MCF 10A (cell line): ENCODE data around the gene IL1RAPL2. TPM values are rescaled to one million over a fixed set of nuclear protein-coding genes. Genes with fewer than 3 reads are reported as not detected.
A peak's percentile ranks its signal among the peaks of the same experiment; 100 is the strongest.

Experiments used
- BruUV-seq: library from RNA; stranded (reverse); fragments of 400-500 nt; replicated peaks from 2 replicates; lab custom pipeline; 2021; lab: Mats Ljungman, UMichigan
- CTCF ChIA-PET: fragments of 300-600 bp; sonication (Branson Sonifier 250); formaldehyde crosslinking; extraction: SDS; loops from one replicate; lab custom pipeline; 2021; ENCODE audit warnings: antibody characterized with exemption, inconsistent platforms; lab: Yijun Ruan, JAX
- POLR2A ChIA-PET: fragments of 300-600, 350-650 bp; sonication (Branson Sonifier 250); formaldehyde crosslinking; extraction: SDS; loops from one replicate; lab custom pipeline; 2020; ENCODE audit warnings: antibody characterized with exemption, inconsistent platforms; lab: Yijun Ruan, JAX
- DNase-seq: peaks from one replicate; pipeline ENCODE4 v3.0.0-alpha.2; 2018; ENCODE audit not compliant: unreplicated experiment
- H3K27ac Mint-ChIP-seq: one replicate; pipeline ENCODE4 v1.8.0; 2022; ENCODE audit warnings: mild to moderate bottlenecking, low read depth, mixed read lengths; ENCODE audit not compliant: unreplicated experiment
- H3K27me3 Mint-ChIP-seq: one replicate; pipeline ENCODE4 v1.8.0; 2022; ENCODE audit warnings: mixed read lengths; ENCODE audit not compliant: insufficient read depth, unreplicated experiment
- H3K36me3 Mint-ChIP-seq: one replicate; pipeline ENCODE4 v1.8.0; 2022; ENCODE audit warnings: mild to moderate bottlenecking, moderate library complexity, mixed read lengths; ENCODE audit not compliant: insufficient read depth, unreplicated experiment
- H3K4me1 Mint-ChIP-seq: one replicate; pipeline ENCODE4 v1.8.0; 2022; ENCODE audit warnings: mixed read lengths; ENCODE audit not compliant: insufficient read depth, unreplicated experiment
- H3K4me3 Mint-ChIP-seq: one replicate; pipeline ENCODE4 v1.8.0; 2022; ENCODE audit warnings: mild to moderate bottlenecking, moderate library complexity, mixed read lengths; ENCODE audit not compliant: unreplicated experiment
- H3K9me3 Mint-ChIP-seq: one replicate; pipeline ENCODE4 v1.8.0; 2022; ENCODE audit warnings: mixed read lengths; ENCODE audit not compliant: unreplicated experiment
- CTCF ChIP-seq: fragments of 200-600 bp; IDR thresholded peaks from one replicate; pipeline ENCODE4 v1.8.0; 2022; ENCODE audit warnings: antibody characterized with exemption, mild to moderate bottlenecking; ENCODE audit not compliant: unreplicated experiment
- intact Hi-C: fragments of 100-400 bp; cut with micrococcal nuclease; formaldehyde crosslinking; loops from 2 replicates; pipeline ENCODE4 v1.14.1; 2022
- total RNA-seq: library from RNA; stranded (reverse); gene quantifications from 2 replicates; pipeline ENCODE4 v1.2.3, GENCODE V29; 2022

The IL1RAPL2 gene
- total RNA-seq, 1 experiment from 2014 or later, result 4.4 TPM

GRCh38 chrX:105331244-105331643 is 765.2 kb downstream of the IL1RAPL2 start:
- intact Hi-C loops, result no loop called here
- ChIA-PET POLR2A (no interaction called here), CTCF (interaction anchor here (0.9 kb wide), 1 partner anchor 44 kb away, joined by 4 read pairs; no protein-coding TSS in a partner anchor)
- Mint-ChIP-seq H3K36me3 (no peaks in the 10 kb centered on the region), H3K4me1 (peaks cover 7% of the 10 kb centered on the region), H3K9me3 (no peaks in the 10 kb centered on the region), H3K27ac (no peak overlapping the region), H3K4me3 (no peak overlapping the region), H3K27me3 (peaks cover 41% of the 10 kb centered on the region)
- TF ChIP-seq CTCF, result no peak
- DNase-seq, result peak; percentile 56
- BruUV-seq, result no TSS peak

GRCh38 chrX:105347373-105347772 is 781.4 kb downstream of the IL1RAPL2 start:
- Mint-ChIP-seq H3K27me3 (no peaks in the 10 kb centered on the region), H3K4me3 (no peak overlapping the region), H3K4me1 (no peaks in the 10 kb centered on the region), H3K27ac (no peak overlapping the region), H3K9me3 (peaks cover 20% of the 10 kb centered on the region), H3K36me3 (no peaks in the 10 kb centered on the region)
- intact Hi-C loops, result no loop called here
- CTCF ChIA-PET, result no interaction called here
- POLR2A ChIA-PET, result no interaction called here
- no TSS peak for BruUV-seq
- DNase-seq, result no peak
- TF ChIP-seq CTCF, result no peak

- ChIA-PET CTCF (no interaction called here), POLR2A (no interaction called here)
- H3K27me3 Mint-ChIP-seq, result peaks cover 2% of the 10 kb centered on the region
- no peak for TF ChIP-seq CTCF
- no TSS peak for BruUV-seq
- DNase-seq, result no peak
- intact Hi-C loops, result no loop called here
- H3K4me3 Mint-ChIP-seq, result no peak overlapping the region
- H3K36me3 Mint-ChIP-seq, result no peaks in the 10 kb centered on the region
- H3K4me1 Mint-ChIP-seq, result no peaks in the 10 kb centered on the region
- H3K9me3 Mint-ChIP-seq, result peaks cover 20% of the 10 kb centered on the region
- H3K27ac Mint-ChIP-seq, result no peak overlapping the region
These were observed 783.5 kb downstream of the IL1RAPL2 start for GRCh38 chrX:105349476-105349875.

- Mint-ChIP-seq H3K4me1 (no peaks in the 10 kb centered on the region), H3K36me3 (no peaks in the 10 kb centered on the region), H3K27me3 (peaks cover 23% of the 10 kb centered on the region), H3K4me3 (no peak overlapping the region), H3K27ac (no peak overlapping the region), H3K9me3 (no peaks in the 10 kb centered on the region)
- ChIA-PET CTCF (interaction anchor here (0.6 to 1.5 kb wide), 4 partner anchors 44 to 635 kb away, joined by 3 to 4 read pairs (median 3); no protein-coding TSS in a partner anchor), POLR2A (interaction anchor here (0.6 to 1.5 kb wide), 5 partner anchors 33 to 326 kb away, joined by 3 to 4 read pairs (median 3); no protein-coding TSS in a partner anchor)
- DNase-seq, result peak; percentile 64
- intact Hi-C loops, result no loop called here
- BruUV-seq, result no TSS peak
- TF ChIP-seq CTCF, result no peak
These were observed 809.8 kb downstream of the IL1RAPL2 start for GRCh38 chrX:105375816-105376215.
